Measurements from ENCODE around the gene CAMKMT. TPM values are rescaled to one million over a fixed set of nuclear protein-coding genes. Genes with fewer than 3 reads are reported as not detected.

Gene CAMKMT
- total and polyA plus RNA-seq, 2 donors (not counting 1 experiment from before 2014, with no cell fraction given), result 6.2 to 23.3 TPM

- Histone ChIP-seq H3K36me3 (replicated peaks in 1 of 2; ENCODE audit: control extremely low read depth in 1 of 2, control insufficient read depth in 1 of 2, extremely low read depth in 1 of 2, insufficient read depth in 2 of 2, low read length in 1 of 2) (no peaks in the 10 kb centered on the region), H3K79me2 (ENCODE audit: control insufficient read depth, insufficient read depth, low read length) (no peaks in the 10 kb centered on the region), H3K4me3 (ENCODE audit: control extremely low read depth in 1 of 5, extremely low read depth in 1 of 5, insufficient read depth in 1 of 5, low read depth in 2 of 5, low read length in 4 of 5) (no peak overlapping the region), H3K9me3 (ENCODE audit: control extremely low read depth in 1 of 3, control insufficient read depth in 2 of 3, insufficient read depth in 1 of 3, low read length in 2 of 3) (no peaks in the 10 kb centered on the region), H2AFZ (ENCODE audit: insufficient read depth, low read depth, low read length, poor library complexity, severe bottlenecking) (no peak overlapping the region), H4K20me1 (ENCODE audit: control insufficient read depth, insufficient read depth, low read length, poor library complexity, severe bottlenecking) (no peaks in the 10 kb centered on the region), H3K27me3 (replicated peaks in 1 of 4; ENCODE audit: control extremely low read depth in 1 of 4, control insufficient read depth in 3 of 4, insufficient read depth in 4 of 4, low read length in 3 of 4) (no peaks in the 10 kb centered on the region), H3K4me1 (ENCODE audit: control insufficient read depth in 2 of 2, insufficient read depth in 2 of 2, low read length in 2 of 2) (no peaks in the 10 kb centered on the region), H3K9ac (ENCODE audit: low read length) (no peak overlapping the region), H3K4me2 (replicated peaks; ENCODE audit: low read depth, low read length, poor library complexity, severe bottlenecking) (no peak overlapping the region), H3K27ac (ENCODE audit: low read length in 2 of 2) (no peak overlapping the region)
- POLR2A ChIA-PET, result no interaction called here
- intact Hi-C loops (cut with micrococcal nuclease), result no loop called here
- ATAC-seq (ENCODE audit: low read depth), result no peak
- no peak overlapping the region for H3K4me3 Mint-ChIP-seq
- CTCF ChIA-PET, result interaction anchor here (1.0 kb wide), 1 partner anchor 16 kb away, joined by 4 read pairs; no protein-coding TSS in a partner anchor
- no CpG with 5 or more reads among the region's 1 CpG for WGBS (ENCODE audit: insufficient coverage)
- H3K27ac Mint-ChIP-seq, result no peak overlapping the region
- H3K9me3 Mint-ChIP-seq (ENCODE audit: insufficient read depth), result no peaks in the 10 kb centered on the region
- no peaks in the 10 kb centered on the region for H3K4me1 Mint-ChIP-seq
- H3K27me3 Mint-ChIP-seq, result no peaks in the 10 kb centered on the region
- DNase-seq, result no peak
- TF ChIP-seq EZH2 (IDR thresholded peaks at IDR 0.05; ENCODE audit: borderline replicate concordance, insufficient read depth, low read depth, low read length, poor library complexity, severe bottlenecking), result no peak
- TF ChIP-seq, protein P1, sequence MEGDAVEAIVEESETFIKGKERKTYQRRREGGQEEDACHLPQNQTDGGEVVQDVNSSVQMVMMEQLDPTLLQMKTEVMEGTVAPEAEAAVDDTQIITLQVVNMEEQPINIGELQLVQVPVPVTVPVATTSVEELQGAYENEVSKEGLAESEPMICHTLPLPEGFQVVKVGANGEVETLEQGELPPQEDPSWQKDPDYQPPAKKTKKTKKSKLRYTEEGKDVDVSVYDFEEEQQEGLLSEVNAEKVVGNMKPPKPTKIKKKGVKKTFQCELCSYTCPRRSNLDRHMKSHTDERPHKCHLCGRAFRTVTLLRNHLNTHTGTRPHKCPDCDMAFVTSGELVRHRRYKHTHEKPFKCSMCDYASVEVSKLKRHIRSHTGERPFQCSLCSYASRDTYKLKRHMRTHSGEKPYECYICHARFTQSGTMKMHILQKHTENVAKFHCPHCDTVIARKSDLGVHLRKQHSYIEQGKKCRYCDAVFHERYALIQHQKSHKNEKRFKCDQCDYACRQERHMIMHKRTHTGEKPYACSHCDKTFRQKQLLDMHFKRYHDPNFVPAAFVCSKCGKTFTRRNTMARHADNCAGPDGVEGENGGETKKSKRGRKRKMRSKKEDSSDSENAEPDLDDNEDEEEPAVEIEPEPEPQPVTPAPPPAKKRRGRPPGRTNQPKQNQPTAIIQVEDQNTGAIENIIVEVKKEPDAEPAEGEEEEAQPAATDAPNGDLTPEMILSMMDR (IDR thresholded peaks at IDR 0.05), result no peak
Observed at GRCh38 chr2:44495544-44495943, 133.8 kb downstream of the CAMKMT start.

- H3K27ac ChIP-seq (ENCODE audit: low read length in 2 of 2), result no peak overlapping the region
- TF ChIP-seq, protein P1 (IDR thresholded peaks at IDR 0.05), result no peak
- no peak for TF ChIP-seq EZH2 (IDR thresholded peaks at IDR 0.05; ENCODE audit: borderline replicate concordance, insufficient read depth, low read depth, low read length, poor library complexity, severe bottlenecking)
- H3K9me3 ChIP-seq (ENCODE audit: control extremely low read depth in 1 of 3, control insufficient read depth in 2 of 3, insufficient read depth in 1 of 3, low read length in 2 of 3), result no peaks in the 10 kb centered on the region
- DNase-seq (no peak), ATAC-seq (ENCODE audit: low read depth) (no peak)
- CTCF ChIA-PET, result interaction anchor here (1.0 kb wide), 1 partner anchor 17 kb away, joined by 4 read pairs; no protein-coding TSS in a partner anchor
- H3K36me3 ChIP-seq (replicated peaks in 1 of 2; ENCODE audit: control extremely low read depth in 1 of 2, control insufficient read depth in 1 of 2, extremely low read depth in 1 of 2, insufficient read depth in 2 of 2, low read length in 1 of 2), result no peaks in the 10 kb centered on the region
- Mint-ChIP-seq H3K4me3 (no peak overlapping the region), H3K27me3 (no peaks in the 10 kb centered on the region), H3K4me1 (no peaks in the 10 kb centered on the region), H3K27ac (no peak overlapping the region), H3K9me3 (ENCODE audit: insufficient read depth) (no peaks in the 10 kb centered on the region)
- no peaks in the 10 kb centered on the region for H4K20me1 ChIP-seq (ENCODE audit: control insufficient read depth, insufficient read depth, low read length, poor library complexity, severe bottlenecking)
- H3K79me2 ChIP-seq (ENCODE audit: control insufficient read depth, insufficient read depth, low read length), result no peaks in the 10 kb centered on the region
- no peak overlapping the region for H3K4me2 ChIP-seq (replicated peaks; ENCODE audit: low read depth, low read length, poor library complexity, severe bottlenecking)
- POLR2A ChIA-PET, result no interaction called here
- H3K4me3 ChIP-seq (ENCODE audit: control extremely low read depth in 1 of 5, extremely low read depth in 1 of 5, insufficient read depth in 1 of 5, low read depth in 2 of 5, low read length in 4 of 5), result no peak overlapping the region
- H2AFZ ChIP-seq (ENCODE audit: insufficient read depth, low read depth, low read length, poor library complexity, severe bottlenecking), result no peak overlapping the region
- WGBS (ENCODE audit: insufficient coverage), result no CpG with 5 or more reads among the region's 3 CpGs
- H3K27me3 ChIP-seq (replicated peaks in 1 of 4; ENCODE audit: control extremely low read depth in 1 of 4, control insufficient read depth in 3 of 4, insufficient read depth in 4 of 4, low read length in 3 of 4), result no peaks in the 10 kb centered on the region
- intact Hi-C loops (cut with micrococcal nuclease), result no loop called here
- no peaks in the 10 kb centered on the region for H3K4me1 ChIP-seq (ENCODE audit: control insufficient read depth in 2 of 2, insufficient read depth in 2 of 2, low read length in 2 of 2)
- no peak overlapping the region for H3K9ac ChIP-seq (ENCODE audit: low read length)
Observed at GRCh38 chr2:44496130-44496529, 134.4 kb downstream of the CAMKMT start.

All from B cell (primary cell).